DOHH2 (cell line): ENCODE measurements around the gene LSM2.

Experiments
- CTCF ChIP-seq: fragments of 200-600 bp; sonication (generic); IDR thresholded peaks from one replicate; pipeline ENCODE4 v1.5.1; 2014; ENCODE audit warnings: antibody characterized with exemption, mild to moderate bottlenecking, low read depth, low read length; ENCODE audit not compliant: poor library complexity, severe bottlenecking
- EZH2phosphoT487 ChIP-seq: fragments of 200-600 bp; sonication (generic); IDR thresholded peaks from 2 replicates; pipeline ENCODE4 v1.6.1; 2017; ENCODE audit warnings: borderline replicate concordance, mild to moderate bottlenecking, antibody characterized with exemption, low read length, moderate library complexity, mixed read lengths

- TF ChIP-seq CTCF (peak; percentile 80), EZH2phosphoT487 (no peak)
These were observed 15.3 kb downstream of the LSM2 start for GRCh38 chr6:31791324-31792089.
